Heart right ventricle (tissue), 16 donors: ENCODE results near the gene PDLIM3. TPM values are rescaled to one million over a fixed set of nuclear protein-coding genes. Genes with fewer than 3 reads are reported as not detected.
A peak's percentile ranks its signal among the peaks of the same experiment; 100 is the strongest.

Experiments used
- ATAC-seq, 8 donors: fragments of 200-7000 bp; cut with Tn5 transposase; one replicate each; pipeline ENCODE4 v1.9.1; 2020; ENCODE audit warnings: mild to moderate bottlenecking in 8 of 8, moderate library complexity in 8 of 8, moderate number of reproducible peaks in 1 of 8
- DNase-seq, 2 donors: peaks; one replicate each; pipeline ENCODE4 v3.0.0-alpha.2; 2020
- H3K27ac ChIP-seq, 10 donors: fragments of 200-600 bp; sonication (generic) in 2 of 10; one replicate each; pipeline versions ENCODE4 v1.5.0 to v1.8.0; 2020 to 2022; ENCODE audit warnings: mild to moderate bottlenecking in 3 of 10
- H3K27me3 ChIP-seq, 7 donors: fragments of 200-600 bp; one replicate each; pipeline ENCODE4 v1.8.0; 2021 to 2022; ENCODE audit warnings: mild to moderate bottlenecking in 2 of 7
- H3K36me3 ChIP-seq, 9 donors: fragments of 200-600 bp; sonication (generic) in 1 of 9; one replicate each; pipeline versions ENCODE4 v1.5.0 to v1.8.0; 2020 to 2022; ENCODE audit warnings: mild to moderate bottlenecking in 2 of 9
- H3K4me1 ChIP-seq, 9 donors: fragments of 200-600 bp; sonication (generic) in 1 of 9; one replicate each; pipeline versions ENCODE4 v1.5.0 to v1.8.0; 2020 to 2022; ENCODE audit warnings: mild to moderate bottlenecking in 4 of 9
- H3K4me3 ChIP-seq, 10 donors: fragments of 200-600 bp; sonication (generic) in 2 of 10; one replicate each; pipeline versions ENCODE4 v1.5.0 to v1.8.0; 2020 to 2022; ENCODE audit warnings: mild to moderate bottlenecking in 7 of 10, moderate library complexity in 2 of 10
- H3K9me3 ChIP-seq, 11 donors: fragments of 200-600 bp in 10 of 11; sonication (generic) in 2 of 11; one replicate each; pipeline versions ENCODE4 v1.5.0 to v1.8.0; 2013 to 2022; ENCODE audit warnings: mild to moderate bottlenecking in 2 of 11, control low read depth in 1 of 11, moderate library complexity in 1 of 11
- WGBS, 2 donors: extraction: QIAGEN DNeasy Blood & Tissue Kit; methylation state at CpG; one replicate each; pipeline ENCODE4 v1.1.7; 2013; ENCODE audit warnings: inconsistent platforms in 1 of 2; 5-methylcytosine and 5-hydroxymethylcytosine counted together
- intact Hi-C, 10 donors: fragments of 100-400 bp; cut with DNase I; formaldehyde crosslinking; loops; one replicate each; pipeline versions ENCODE4 v1.11.1 to v1.14.2; 2022
- polyA plus RNA-seq, 2 donors: library from polyadenylated mRNA; stranded (reverse); fragments of 200-250 nt; gene quantifications; one replicate each; pipeline ENCODE4 v1.2.3, GENCODE V29; 2013
- total RNA-seq, 10 donors: library from RNA; stranded (reverse); fragmentation: NEBNext Ultra II Directional in 3 of 10; extraction: Animal tissue kit (Norgen Biotek cat#: 25700) in 3 of 10; gene quantifications; one replicate each; pipeline versions ENCODE4 v1.2.1 to v1.2.4, GENCODE V29; 2021 to 2023
- TF ChIP-seq, protein P1 (sequence below), 9 donors: fragments of 200-600 bp; sonication (generic) in 2 of 9; IDR thresholded peaks; one replicate each; pipeline versions ENCODE4 v1.5.0 to v1.8.0; 2021 to 2022; ENCODE audit warnings: antibody characterized with exemption in 9 of 9, mild to moderate bottlenecking in 5 of 9, moderate library complexity in 1 of 9
- donor health status: Arrhythmogenic right ventricular cardiomyopathy.
- donor health status: ischemic (EF 13 %, LVEDD 7.1; RV severe dilation, severe dysfunction).
- donor health status: healthy with polysubstance abuse.
- donor health status: DM: no; HTN: yes; CAD: no.
- donor health status: DM: no; HTN: no; CAD: no.
- donor health status: ischemic (EF 25% LVEDD 6.9; RV normal size, moderate dysfunction).
- donor health status: ischemic (EF 25% LVEDD 5.7; RV mildly dilated, moderate dysfunction).
- donor health status: healthy.
- donor health status: DM: yes; HTN: yes; CAD: no.
- donor health status: Ischemic cardiomyopathy.
- donor health status: ischemic (EF 35%, LVEDD 5.7; RV mildly dilated, moderate dysfunction).
- donor health status: nonischemic (EF 11% LVEDD 7.7; RV severe dilation, severe dysfunction).
- donor health status: DM: yes; HTN: yes; CAD: no.
- donor health status: PGD.
- donor health status: ischemic (EF 29% LVEDD 5.4; RV normal size, mild dysfunction).
- donor health status: nonischemic (EF 23%, LVEDD 6.1; RV moderate dilation, normal function).

The PDLIM3 gene
- total and polyA plus RNA-seq, 12 donors: 112 to 846 (median 292) TPM

DNA sequence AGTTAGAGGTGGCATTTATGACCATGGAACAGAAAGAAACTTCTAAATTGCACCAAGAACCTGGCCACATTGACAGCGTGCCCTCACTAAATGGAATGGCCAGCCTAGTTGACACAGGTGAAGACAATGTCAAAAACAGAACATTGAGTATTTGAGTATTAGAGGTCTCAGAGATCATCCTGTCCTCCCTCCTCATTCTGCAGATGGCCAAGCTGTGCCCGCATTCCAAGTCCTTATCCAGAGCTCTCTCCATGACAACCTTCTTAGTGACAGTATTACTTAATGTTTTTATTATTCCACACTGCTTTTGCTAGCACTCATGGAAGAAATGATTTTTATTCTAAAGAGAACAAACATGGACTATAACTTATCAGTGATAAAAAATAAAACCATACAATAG, 53.9 kb downstream of the PDLIM3 start:
- 69 to 93% methylated on average over 2 of the region's 2 CpGs for WGBS, 2 donors

DNA sequence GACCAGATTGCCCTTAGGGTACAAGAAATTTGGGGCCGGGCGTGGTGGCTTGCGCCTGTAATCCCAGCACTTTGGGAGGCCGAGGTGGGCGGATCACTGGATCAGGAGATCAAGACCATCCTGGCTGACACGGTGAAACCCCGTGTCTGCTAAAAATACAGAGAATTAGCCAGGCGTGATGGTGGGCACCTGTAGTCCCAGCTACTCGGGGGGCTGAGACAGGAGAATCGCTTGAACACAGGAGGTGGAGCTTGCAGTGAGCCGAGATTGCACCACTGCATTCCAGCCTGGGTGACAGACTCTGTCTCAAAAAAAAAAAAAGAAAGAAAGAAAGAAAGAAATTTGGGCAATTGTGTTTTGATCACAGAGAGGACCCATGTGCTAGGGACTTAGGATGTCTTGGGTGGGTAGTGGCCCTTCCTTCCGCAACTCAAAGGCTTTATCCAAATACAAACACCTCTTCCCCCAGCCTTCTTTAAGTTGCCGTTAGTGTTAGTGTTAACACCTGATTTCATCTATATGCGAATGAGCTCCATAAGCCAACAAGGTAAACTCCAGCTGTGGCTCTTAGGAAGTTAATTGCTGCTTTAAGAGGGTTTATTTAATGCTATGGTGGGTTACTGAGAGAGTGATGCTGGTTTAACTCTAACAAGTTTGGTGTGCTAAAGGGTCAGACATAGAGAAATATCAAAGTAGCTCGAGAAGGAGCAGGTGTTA, 55.1 kb downstream of the PDLIM3 start:
- H3K27me3 ChIP-seq: no peaks in the 10 kb centered on the region
- H3K27ac ChIP-seq: no peak overlapping the region
- H3K9me3 ChIP-seq: no peaks in the 10 kb centered on the region
- H3K4me3 ChIP-seq: no peak overlapping the region
- H3K4me1 ChIP-seq: peaks cover 0 to 8% (median 0%) of the 10 kb centered on the region in 9 donors
- ATAC-seq (peak in 2 of 8 donors; percentile 24 to 29), DNase-seq (no peak)
- intact Hi-C loops: no loop called here
- 68 to 79% methylated on average over 15 of the region's 15 CpGs for WGBS, 2 donors
- TF ChIP-seq, protein P1, sequence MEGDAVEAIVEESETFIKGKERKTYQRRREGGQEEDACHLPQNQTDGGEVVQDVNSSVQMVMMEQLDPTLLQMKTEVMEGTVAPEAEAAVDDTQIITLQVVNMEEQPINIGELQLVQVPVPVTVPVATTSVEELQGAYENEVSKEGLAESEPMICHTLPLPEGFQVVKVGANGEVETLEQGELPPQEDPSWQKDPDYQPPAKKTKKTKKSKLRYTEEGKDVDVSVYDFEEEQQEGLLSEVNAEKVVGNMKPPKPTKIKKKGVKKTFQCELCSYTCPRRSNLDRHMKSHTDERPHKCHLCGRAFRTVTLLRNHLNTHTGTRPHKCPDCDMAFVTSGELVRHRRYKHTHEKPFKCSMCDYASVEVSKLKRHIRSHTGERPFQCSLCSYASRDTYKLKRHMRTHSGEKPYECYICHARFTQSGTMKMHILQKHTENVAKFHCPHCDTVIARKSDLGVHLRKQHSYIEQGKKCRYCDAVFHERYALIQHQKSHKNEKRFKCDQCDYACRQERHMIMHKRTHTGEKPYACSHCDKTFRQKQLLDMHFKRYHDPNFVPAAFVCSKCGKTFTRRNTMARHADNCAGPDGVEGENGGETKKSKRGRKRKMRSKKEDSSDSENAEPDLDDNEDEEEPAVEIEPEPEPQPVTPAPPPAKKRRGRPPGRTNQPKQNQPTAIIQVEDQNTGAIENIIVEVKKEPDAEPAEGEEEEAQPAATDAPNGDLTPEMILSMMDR (IDR thresholded peaks at IDR 0.05): no peak
- no peaks in the 10 kb centered on the region for H3K36me3 ChIP-seq

More for the DNA sequence above, 53.9 kb downstream of the PDLIM3 start:
- Histone ChIP-seq H3K4me1 (peaks cover 0 to 8% (median 0%) of the 10 kb centered on the region in 9 donors), H3K9me3 (peaks cover 0 to 3% (median 0%) of the 10 kb centered on the region in 11 donors), H3K27me3 (no peaks in the 10 kb centered on the region), H3K4me3 (no peak overlapping the region), H3K36me3 (no peaks in the 10 kb centered on the region), H3K27ac (no peak overlapping the region)
- DNase-seq (no peak), ATAC-seq (peak in 2 of 8 donors; percentile 39 to 68)
- intact Hi-C loops: no loop called here
- TF ChIP-seq, protein P1 (IDR thresholded peaks at IDR 0.05): no peak

DNA sequence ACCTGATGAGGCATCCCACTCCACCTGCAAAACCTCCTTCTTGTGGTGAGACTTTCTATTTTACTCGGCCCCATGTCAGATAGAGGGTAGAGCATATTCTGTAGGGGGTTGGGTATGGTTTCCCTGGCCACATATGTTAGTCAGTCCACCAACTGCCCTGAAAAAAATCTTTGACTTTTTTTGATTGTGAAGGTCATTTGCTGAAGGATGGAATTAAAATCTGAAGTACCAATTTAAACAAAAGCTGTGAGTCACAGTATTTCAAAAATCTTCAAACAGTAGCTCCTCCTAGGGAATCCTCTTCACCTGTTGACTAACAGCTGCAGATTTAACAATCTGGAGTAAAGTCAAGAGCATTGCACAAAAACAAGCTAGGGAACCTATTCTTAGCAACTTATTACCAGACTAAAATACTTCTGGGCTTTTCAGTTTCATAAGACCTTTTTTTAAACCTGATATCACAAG, 55.8 kb downstream of the PDLIM3 start:
- WGBS, 2 donors: 79 to 100% methylated on average over 1 of the region's 1 CpG
- TF ChIP-seq, protein P1 (IDR thresholded peaks at IDR 0.05): no peak
- no peak overlapping the region for H3K4me3 ChIP-seq
- no peak overlapping the region for H3K27ac ChIP-seq
- H3K27me3 ChIP-seq: no peaks in the 10 kb centered on the region
- H3K36me3 ChIP-seq: no peaks in the 10 kb centered on the region
- DNase-seq (no peak), ATAC-seq (peak in 6 of 8 donors; percentile 23 to 55 (median 42))
- peaks cover 0 to 8% (median 0%) of the 10 kb centered on the region in 9 donors for H3K4me1 ChIP-seq
- intact Hi-C loops: loop anchor here in 4 of 10 donors (2.0 to 10.0 kb wide), 3 partner anchors 27 to 115 kb away; partner anchors contain the start of gene PDLIM3 (in 2 of the 4)
- H3K9me3 ChIP-seq: no peaks in the 10 kb centered on the region

DNA sequence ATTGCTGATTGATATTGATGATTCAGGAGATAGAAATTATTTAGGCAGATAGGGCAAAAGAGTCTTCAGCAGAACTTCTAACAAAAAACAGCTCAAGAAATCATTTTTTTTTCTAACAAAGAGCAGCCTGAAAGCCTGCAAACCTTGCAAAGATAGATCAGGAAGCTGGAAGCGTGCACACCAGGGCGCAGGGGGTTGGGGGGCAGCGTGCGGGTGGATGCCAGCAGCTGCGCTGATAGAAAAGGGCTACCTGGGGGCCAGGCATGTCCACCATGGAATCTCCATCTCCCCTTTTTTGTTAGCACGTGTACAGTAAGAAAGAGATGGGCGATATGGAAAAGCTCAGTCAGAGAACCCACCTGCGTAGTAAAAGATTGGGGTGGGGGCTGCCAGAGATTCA, 62.1 kb downstream of the PDLIM3 start:
- Histone ChIP-seq H3K36me3 (no peaks in the 10 kb centered on the region), H3K9me3 (no peaks in the 10 kb centered on the region), H3K27me3 (peaks cover 0 to 37% (median 0%) of the 10 kb centered on the region in 7 donors), H3K4me1 (peaks cover 0 to 22% (median 12%) of the 10 kb centered on the region in 9 donors), H3K27ac (no peak overlapping the region), H3K4me3 (no peak overlapping the region)
- TF ChIP-seq, protein P1 (IDR thresholded peaks at IDR 0.05): no peak
- DNase-seq: no peak
- 89 to 97% methylated on average over 8 of the region's 8 CpGs for WGBS, 2 donors
- no peak for ATAC-seq
- intact Hi-C loops: loop anchor here in 9 of 10 donors (5.0 to 10.0 kb wide), 8 partner anchors 34 to 564 kb away; partner anchors contain the start of genes PDLIM3 (in 3 of the 9), ANKRD37 (in 1 of the 9) and LRP2BP (in 1 of the 9)
